Upper lobe of left lung (tissue), 4 donors: ENCODE results near the gene ARMH2.

ENCODE experiments used
- POLR2A ChIP-seq, 4 donors: fragments of 450-650 bp; IDR thresholded peaks; one replicate each; pipeline ENCODE4 v1.5.1; 2016 to 2017; ENCODE audit warnings: antibody characterized with exemption in 4 of 4, mild to moderate bottlenecking in 2 of 4
- TF ChIP-seq, protein P1 (sequence below), 6 experiments: fragments of 450-650 bp in 4 of 6; fragments of 200-600 bp in 2 of 6; sonication (generic) in 2 of 6; IDR thresholded peaks; one replicate each; pipeline ENCODE4 v1.5.1; 2016 to 2019; ENCODE audit warnings: antibody characterized with exemption in 6 of 6

DNA sequence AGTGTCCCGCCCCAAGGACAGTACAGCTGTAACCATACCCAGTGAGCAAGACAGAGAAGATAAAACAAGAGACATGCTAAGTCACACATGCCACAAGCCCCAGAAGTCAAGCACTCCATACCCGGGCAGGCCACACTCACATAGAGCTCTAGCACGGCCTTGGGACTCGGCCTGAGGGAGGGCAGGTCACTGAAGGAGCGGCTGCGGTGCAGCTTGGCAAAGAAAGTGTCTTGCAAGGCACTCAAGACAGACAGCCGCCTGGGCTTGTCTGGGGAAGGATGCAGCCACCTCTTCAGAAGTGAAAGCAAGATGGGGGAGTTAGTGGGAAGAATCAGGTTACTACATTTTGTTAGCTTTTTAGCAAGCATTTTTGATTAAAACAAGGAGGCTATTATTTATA is 48.7 kb upstream of the ARMH2 start:
- TF ChIP-seq, protein P1, sequence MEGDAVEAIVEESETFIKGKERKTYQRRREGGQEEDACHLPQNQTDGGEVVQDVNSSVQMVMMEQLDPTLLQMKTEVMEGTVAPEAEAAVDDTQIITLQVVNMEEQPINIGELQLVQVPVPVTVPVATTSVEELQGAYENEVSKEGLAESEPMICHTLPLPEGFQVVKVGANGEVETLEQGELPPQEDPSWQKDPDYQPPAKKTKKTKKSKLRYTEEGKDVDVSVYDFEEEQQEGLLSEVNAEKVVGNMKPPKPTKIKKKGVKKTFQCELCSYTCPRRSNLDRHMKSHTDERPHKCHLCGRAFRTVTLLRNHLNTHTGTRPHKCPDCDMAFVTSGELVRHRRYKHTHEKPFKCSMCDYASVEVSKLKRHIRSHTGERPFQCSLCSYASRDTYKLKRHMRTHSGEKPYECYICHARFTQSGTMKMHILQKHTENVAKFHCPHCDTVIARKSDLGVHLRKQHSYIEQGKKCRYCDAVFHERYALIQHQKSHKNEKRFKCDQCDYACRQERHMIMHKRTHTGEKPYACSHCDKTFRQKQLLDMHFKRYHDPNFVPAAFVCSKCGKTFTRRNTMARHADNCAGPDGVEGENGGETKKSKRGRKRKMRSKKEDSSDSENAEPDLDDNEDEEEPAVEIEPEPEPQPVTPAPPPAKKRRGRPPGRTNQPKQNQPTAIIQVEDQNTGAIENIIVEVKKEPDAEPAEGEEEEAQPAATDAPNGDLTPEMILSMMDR (IDR thresholded peaks at IDR 0.05) = no peak
- TF ChIP-seq POLR2A (IDR thresholded peaks at IDR 0.05) = no peak
